ENCODE results near the gene ZBBX.

GRCh38 chr3:167375478-167375877, 4.6 kb downstream of the ZBBX start:
- TF ChIP-seq CTCF (conservative IDR thresholded peaks at IDR 0.05; ENCODE audit: low read depth, low read length) = no peak
- TF ChIP-seq EZH2 (IDR thresholded peaks at IDR 0.05; ENCODE audit: borderline replicate concordance, low read depth, low read length, poor library complexity, severe bottlenecking) = no peak
